HuH-7 (cell line): ENCODE data around the gene CRYBA1.

Source experiments
- DNase-seq: peaks from one replicate; pipeline ENCODE4 v3.0.0; 2011; ENCODE audit warnings: low spot score

Gene CRYBA1

GRCh38 chr17:29283496-29283895, 36.8 kb downstream of the CRYBA1 start:
- no peak for DNase-seq

GRCh38 chr17:29283961-29284360, 37.3 kb downstream of the CRYBA1 start:
- DNase-seq, result no peak

GRCh38 chr17:29289852-29290251, 43.2 kb downstream of the CRYBA1 start:
- DNase-seq, result no peak

GRCh38 chr17:29291163-29291752, 44.6 kb downstream of the CRYBA1 start:
- DNase-seq, result peak; percentile 56

- DNase-seq, result peak; percentile 23
These were observed 45.7 kb downstream of the CRYBA1 start for GRCh38 chr17:29292071-29292991.

GRCh38 chr17:29292992-29293889, 46.6 kb downstream of the CRYBA1 start:
- peak; percentile 68 for DNase-seq

- peak; percentile 97 for DNase-seq
These were observed 47.4 kb downstream of the CRYBA1 start, which contains the start of gene NUFIP2 for GRCh38 chr17:29293890-29294579. NUFIP2 (minus strand) TSS chr17:29294148; CDS start chr17:29294059, 89 bp downstream.

- DNase-seq, result peak; percentile 7
These were observed 47.9 kb downstream of the CRYBA1 start for GRCh38 chr17:29294580-29294900.

- no peak for DNase-seq
These were observed 48.8 kb downstream of the CRYBA1 start for GRCh38 chr17:29295420-29295819.

- no peak for DNase-seq
These were observed 52.4 kb downstream of the CRYBA1 start for GRCh38 chr17:29299031-29299430.

GRCh38 chr17:29303386-29303785, 56.7 kb downstream of the CRYBA1 start:
- DNase-seq, result no peak
